Ovary (tissue), 9 donors: ENCODE results near the gene PTPRN2. TPM values are rescaled to one million over a fixed set of nuclear protein-coding genes. Genes with fewer than 3 reads are reported as not detected.

Source experiments
- DNase-seq, 5 donors: peaks; one replicate each; pipeline ENCODE4 v3.0.0-alpha.2; 2019 to 2020
- H3K27ac ChIP-seq, 2 donors: fragments of 200-600 bp; one replicate each; pipeline versions ENCODE4 v1.5.1 to v1.8.0; 2019 to 2022
- H3K27me3 ChIP-seq: fragments of 200-600 bp; one replicate; pipeline ENCODE4 v1.8.0; 2022
- H3K36me3 ChIP-seq: fragments of 200-600 bp; sonication (generic); one replicate; pipeline ENCODE4 v1.5.1; 2019
- H3K4me1 ChIP-seq: one replicate; pipeline ENCODE4 v1.8.1; 2013; ENCODE audit warnings: mild to moderate bottlenecking, moderate library complexity; ENCODE audit not compliant: insufficient read depth
- H3K4me3 ChIP-seq: fragments of 200-600 bp; sonication (generic); one replicate; pipeline ENCODE4 v1.5.1; 2017
- H3K9me3 ChIP-seq, 2 donors: fragments of 200-600 bp in 1 of 2; sonication (generic) in 1 of 2; one replicate each; pipeline versions ENCODE4 v1.5.1 to v1.8.1; 2013 to 2019; ENCODE audit warnings: mild to moderate bottlenecking in 1 of 2, moderate library complexity in 1 of 2
- EP300 ChIP-seq: sonication (generic); formaldehyde crosslinking; IDR thresholded peaks from one replicate; pipeline ENCODE4 v1.6.1; 2017; ENCODE audit warnings: antibody characterized with exemption
- POLR2A ChIP-seq: fragments of 450-650 bp; IDR thresholded peaks from one replicate; pipeline ENCODE4 v1.6.1; 2017; ENCODE audit warnings: antibody characterized with exemption, mild to moderate bottlenecking, moderate library complexity
- WGBS, 3 donors: extraction: QIAGEN DNeasy Blood & Tissue Kit in 1 of 3; methylation state at CpG; one replicate each; pipeline versions ENCODE4 v1.1.5 to v1.1.7; 2013 to 2017; 5-methylcytosine and 5-hydroxymethylcytosine counted together
- intact Hi-C, 4 donors: fragments of 100-400 bp; cut with DNase I; formaldehyde crosslinking; loops; one replicate each; pipeline versions ENCODE4 v1.11.0 to v1.15.1; 2022 to 2023
- polyA plus RNA-seq, 2 donors: library from polyadenylated mRNA; stranded (reverse); fragments of 200-250 nt in 1 of 2; fragments of 350-450 nt in 1 of 2; fragmentation: Illumina TruSeq in 1 of 2; extraction: RNeasy Lipid Tissue Mini Kit (QIAGEN cat#74804) in 1 of 2; gene quantifications; one replicate each; pipeline ENCODE4 v1.2.3, GENCODE V29; 2013 to 2014
- total RNA-seq, 7 donors: library from RNA; depleted of rRNA in 2 of 7; stranded (reverse); fragments of >200 nt in 2 of 7; fragmentation: NEBNext Ultra II Directional in 3 of 7; extraction: Animal tissue kit (Norgen Biotek cat#: 25700) in 3 of 7; gene quantifications; one replicate each; pipeline versions ENCODE4 v1.1.0 to v1.2.4, GENCODE V29; 2016 to 2023
- TF ChIP-seq, protein P1 (sequence below), 3 donors: fragments of 450-650 bp in 2 of 3; fragments of 200-600 bp in 1 of 3; IDR thresholded peaks; one replicate each; pipeline versions ENCODE4 v1.5.1 to v1.8.0; 2016 to 2022; ENCODE audit warnings: antibody characterized with exemption in 3 of 3, mild to moderate bottlenecking in 1 of 3
- donor health status: DM: no; HTN: no; CAD: no; lungs with moderate emphysema.
- donor health status: DM: no; HTN: no; CAD: no.
- donor health status: Bipolar disorder and iron deficiency.
- donor health status: DM: yes; HTN: yes; CAD: no.
- donor health status: DM: no; HTN: no; CAD: no.
- donor health status: DM: yes; HTN: yes; CAD: no.

PTPRN2 gene
- total and polyA plus RNA-seq, 9 donors: 3.5 to 11.1 (median 5.9) TPM

DNA sequence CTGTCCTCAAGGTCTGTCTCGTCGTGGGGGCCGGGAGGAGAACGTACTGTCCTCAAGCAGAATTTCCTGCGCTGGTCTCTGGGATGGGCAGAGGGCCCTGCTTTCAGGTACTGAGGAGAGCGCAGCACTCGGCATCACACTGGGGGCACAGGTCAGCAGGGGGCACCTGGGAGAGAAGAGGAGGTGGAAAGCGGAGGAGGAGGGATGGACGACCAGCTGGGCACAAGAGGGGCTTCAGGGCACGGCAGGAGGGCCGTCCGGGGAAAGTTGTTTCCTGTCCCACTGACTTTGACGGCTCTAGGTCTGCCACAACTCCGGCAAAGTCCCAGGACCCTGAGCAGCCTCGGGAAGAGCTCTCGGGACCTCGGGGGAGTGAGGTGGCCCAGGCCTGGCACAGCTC lies 714.0 kb downstream of the PTPRN2 start:
- 70 to 74% (median 73%) methylated on average over 17 of the region's 17 CpGs for WGBS, 3 donors

DNA sequence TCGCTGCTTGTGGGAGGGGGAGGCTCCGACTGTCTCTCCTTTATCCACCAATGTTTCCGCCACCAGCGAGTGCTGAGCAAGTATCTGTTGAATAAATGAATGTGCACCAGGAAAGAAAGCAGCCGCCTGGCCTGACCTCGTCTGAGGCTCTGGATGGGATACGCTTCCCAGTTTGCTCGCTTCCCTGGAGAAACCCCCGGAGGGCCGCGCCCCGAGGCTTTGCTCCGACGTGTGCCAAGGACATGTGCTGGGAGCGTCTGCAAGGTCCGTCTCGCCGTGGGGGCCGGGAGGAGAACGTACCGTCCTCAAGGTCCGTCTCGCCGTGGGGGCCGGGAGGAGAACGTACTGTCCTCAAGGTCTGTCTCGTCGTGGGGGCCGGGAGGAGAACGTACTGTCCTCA lies 714.4 kb downstream of the PTPRN2 start:
- Histone ChIP-seq H3K27me3 (no peaks in the 10 kb centered on the region), H3K27ac (no peak overlapping the region), H3K4me3 (no peak overlapping the region), H3K36me3 (no peaks in the 10 kb centered on the region), H3K9me3 (no peaks in the 10 kb centered on the region), H3K4me1 (no peaks in the 10 kb centered on the region)
- intact Hi-C loops: no loop called here
- 32 to 38% (median 34%) methylated on average over 23 to 29 of the region's 30 CpGs for WGBS, 3 donors
- no peak for DNase-seq
- no peak for TF ChIP-seq POLR2A
- TF ChIP-seq, protein P1, sequence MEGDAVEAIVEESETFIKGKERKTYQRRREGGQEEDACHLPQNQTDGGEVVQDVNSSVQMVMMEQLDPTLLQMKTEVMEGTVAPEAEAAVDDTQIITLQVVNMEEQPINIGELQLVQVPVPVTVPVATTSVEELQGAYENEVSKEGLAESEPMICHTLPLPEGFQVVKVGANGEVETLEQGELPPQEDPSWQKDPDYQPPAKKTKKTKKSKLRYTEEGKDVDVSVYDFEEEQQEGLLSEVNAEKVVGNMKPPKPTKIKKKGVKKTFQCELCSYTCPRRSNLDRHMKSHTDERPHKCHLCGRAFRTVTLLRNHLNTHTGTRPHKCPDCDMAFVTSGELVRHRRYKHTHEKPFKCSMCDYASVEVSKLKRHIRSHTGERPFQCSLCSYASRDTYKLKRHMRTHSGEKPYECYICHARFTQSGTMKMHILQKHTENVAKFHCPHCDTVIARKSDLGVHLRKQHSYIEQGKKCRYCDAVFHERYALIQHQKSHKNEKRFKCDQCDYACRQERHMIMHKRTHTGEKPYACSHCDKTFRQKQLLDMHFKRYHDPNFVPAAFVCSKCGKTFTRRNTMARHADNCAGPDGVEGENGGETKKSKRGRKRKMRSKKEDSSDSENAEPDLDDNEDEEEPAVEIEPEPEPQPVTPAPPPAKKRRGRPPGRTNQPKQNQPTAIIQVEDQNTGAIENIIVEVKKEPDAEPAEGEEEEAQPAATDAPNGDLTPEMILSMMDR (IDR thresholded peaks at IDR 0.05): no peak
- no peak for TF ChIP-seq EP300

More for the DNA sequence above, 714.0 kb downstream of the PTPRN2 start:
- intact Hi-C loops: no loop called here
- TF ChIP-seq EP300 (no peak), POLR2A (no peak)
- TF ChIP-seq, protein P1 (IDR thresholded peaks at IDR 0.05): no peak
- H3K27me3 ChIP-seq: no peaks in the 10 kb centered on the region
- H3K27ac ChIP-seq: no peak overlapping the region
- DNase-seq: no peak
- no peaks in the 10 kb centered on the region for H3K36me3 ChIP-seq
- H3K4me1 ChIP-seq: no peaks in the 10 kb centered on the region
- H3K4me3 ChIP-seq: no peak overlapping the region
- H3K9me3 ChIP-seq: no peaks in the 10 kb centered on the region

DNA sequence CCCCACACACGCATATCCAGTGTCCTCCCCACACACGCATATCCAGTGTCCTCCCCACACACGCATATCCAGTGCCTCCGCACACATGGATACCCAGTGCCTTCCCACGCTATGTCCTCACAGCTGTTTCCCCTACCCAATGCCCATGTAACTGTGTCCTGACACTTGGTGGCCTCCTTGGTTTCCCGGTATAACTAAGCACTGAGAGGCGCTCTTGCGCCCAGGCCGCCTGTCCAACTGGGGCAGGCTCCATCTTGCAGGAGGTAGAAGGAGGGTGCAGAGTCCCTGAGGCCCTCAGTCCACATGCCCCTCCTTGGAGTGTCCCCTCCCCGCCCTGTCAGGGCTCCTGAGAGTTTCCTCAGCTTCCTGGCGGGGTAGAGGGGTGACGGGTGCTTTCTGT lies 715.2 kb downstream of the PTPRN2 start:
- WGBS, 3 donors: 87 to 95% (median 95%) methylated on average over 12 of the region's 12 CpGs
- Histone ChIP-seq H3K36me3 (no peaks in the 10 kb centered on the region), H3K9me3 (no peaks in the 10 kb centered on the region), H3K27ac (no peak overlapping the region), H3K27me3 (no peaks in the 10 kb centered on the region), H3K4me1 (no peaks in the 10 kb centered on the region), H3K4me3 (no peak overlapping the region)
- no peak for DNase-seq
- intact Hi-C loops: no loop called here
- TF ChIP-seq, protein P1 (IDR thresholded peaks at IDR 0.05): no peak
- TF ChIP-seq EP300 (no peak), POLR2A (no peak)

DNA sequence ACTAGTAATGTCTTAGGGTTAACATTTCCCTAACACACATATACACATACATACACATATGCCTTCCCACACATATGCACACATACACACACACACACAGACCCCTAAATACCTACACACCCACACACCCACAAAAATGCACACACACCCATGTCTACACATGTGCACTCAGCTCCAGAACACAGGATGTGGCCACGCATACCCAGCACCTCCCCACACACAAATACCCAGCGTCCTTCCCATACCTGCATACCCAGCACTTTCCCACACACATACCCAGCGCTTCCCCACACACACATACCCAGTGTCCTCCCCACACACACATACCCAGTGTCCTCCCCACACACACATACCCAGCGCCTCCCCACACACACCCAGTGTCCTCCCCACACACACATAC lies 715.9 kb downstream of the PTPRN2 start:
- intact Hi-C loops: no loop called here
- Histone ChIP-seq H3K27ac (no peak overlapping the region), H3K4me3 (no peak overlapping the region), H3K4me1 (no peaks in the 10 kb centered on the region), H3K27me3 (no peaks in the 10 kb centered on the region), H3K9me3 (no peaks in the 10 kb centered on the region), H3K36me3 (no peaks in the 10 kb centered on the region)
- 83 to 89% (median 88%) methylated on average over 4 of the region's 4 CpGs for WGBS, 3 donors
- no peak for DNase-seq
- TF ChIP-seq EP300: no peak
- TF ChIP-seq POLR2A: no peak
- TF ChIP-seq, protein P1 (IDR thresholded peaks at IDR 0.05): no peak
